Right lobe of liver (tissue), 6 donors: ENCODE data around the gene DSE. TPM values are rescaled to one million over a fixed set of nuclear protein-coding genes. Genes with fewer than 3 reads are reported as not detected.

ENCODE experiments used
- ATAC-seq, 4 donors: fragments of 200-7000 bp; cut with Tn5 transposase; one replicate each; pipeline ENCODE4 v1.9.1; 2020; ENCODE audit warnings: mild to moderate bottlenecking in 4 of 4, moderate library complexity in 4 of 4
- DNase-seq, 3 donors: peaks; one replicate each; pipeline ENCODE4 v3.0.0-alpha.2; 2020
- H3K27ac ChIP-seq, 3 donors: fragments of 200-600 bp; one replicate each; pipeline ENCODE4 v1.8.0; 2022
- H3K27me3 ChIP-seq, 2 donors: fragments of 200-600 bp; one replicate each; pipeline ENCODE4 v1.8.0; 2022
- H3K36me3 ChIP-seq, 4 donors: fragments of 200-600 bp; sonication (generic) in 1 of 4; one replicate each; pipeline versions ENCODE4 v1.5.1 to v1.8.0; 2017 to 2022; ENCODE audit warnings: control low read depth in 1 of 4
- H3K4me1 ChIP-seq, 4 donors: fragments of 200-600 bp; sonication (generic) in 1 of 4; one replicate each; pipeline versions ENCODE4 v1.5.1 to v1.8.0; 2017 to 2022; ENCODE audit warnings: control low read depth in 1 of 4
- H3K4me3 ChIP-seq, 3 donors: fragments of 200-600 bp; one replicate each; pipeline ENCODE4 v1.8.0; 2022
- H3K9me3 ChIP-seq, 4 donors: fragments of 200-600 bp; sonication (generic) in 1 of 4; one replicate each; pipeline versions ENCODE4 v1.5.1 to v1.8.0; 2017 to 2022; ENCODE audit warnings: control low read depth in 1 of 4
- CTCF ChIP-seq, 4 donors: fragments of 200-600 bp in 3 of 4; fragments of 450-650 bp in 1 of 4; IDR thresholded peaks; one replicate each; pipeline versions ENCODE4 v1.5.1 to v1.8.0; 2016 to 2022; ENCODE audit warnings: antibody characterized with exemption in 4 of 4, mild to moderate bottlenecking in 2 of 4
- POLR2A ChIP-seq: fragments of 450-650 bp; IDR thresholded peaks from one replicate; pipeline ENCODE4 v1.6.1; 2017; ENCODE audit warnings: antibody characterized with exemption, mild to moderate bottlenecking
- WGBS: methylation state at CpG from one replicate; pipeline ENCODE4 v1.1.6; 2018; ENCODE audit warnings: low coverage, low lambda C conversion rate; ENCODE audit not compliant: insufficient coverage; ENCODE audit errors: missing lambda C conversion rate; 5-methylcytosine and 5-hydroxymethylcytosine counted together
- intact Hi-C, 2 donors: fragments of 100-400 bp; cut with DNase I; formaldehyde crosslinking; loops; one replicate each; pipeline versions ENCODE4 v1.11.2 to v1.14.1; 2022
- total RNA-seq, 6 experiments: library from RNA; depleted of rRNA in 2 of 6; stranded (reverse); fragments of >200 nt in 2 of 6; fragmentation: NEBNext Ultra II Directional in 3 of 6; extraction: Animal tissue kit (Norgen Biotek cat#: 25700) in 3 of 6; gene quantifications; one replicate each; pipeline versions ENCODE4 v1.1.0 to v1.2.4, GENCODE V29; 2016 to 2023
- donor health status: DM: no; HTN: yes; CAD: no.
- donor health status: DM: no; HTN: no; CAD: no.
- donor health status: DM: no; HTN: no; CAD: no.
- donor health status: DM: no; HTN: yes; CAD: no.
- donor health status: DM: no; HTN: yes; CAD: no.

DSE gene
- total RNA-seq, 6 experiments from 2014 or later = 8.2 to 17.4 (median 12.2) TPM

- no peaks in the 10 kb centered on the region for H3K9me3 ChIP-seq
- TF ChIP-seq CTCF (IDR thresholded peaks at IDR 0.05) = no peak
- peaks cover 0 to 6% (median 0%) of the 10 kb centered on the region in 4 donors for H3K4me1 ChIP-seq
- WGBS = 16% methylated on average over 20 of the region's 29 CpGs
- no peaks in the 10 kb centered on the region for H3K27me3 ChIP-seq
- intact Hi-C loops = no loop called here
- H3K4me3 ChIP-seq = peak overlapping the region; percentile 70 to 77 (median 73)
- H3K36me3 ChIP-seq = no peaks in the 10 kb centered on the region
- H3K27ac ChIP-seq = peak overlapping the region; percentile 68 to 90 (median 74)
- no peak for DNase-seq
- peak; percentile 20 to 33 (median 29) for ATAC-seq
Observed at GRCh38 chr6:116369964-116370759, 585 bp upstream of the DSE start.

GRCh38 chr6:116371120-116371917, 572 bp downstream of the DSE start:
- no peaks in the 10 kb centered on the region for H3K36me3 ChIP-seq
- H3K9me3 ChIP-seq = no peaks in the 10 kb centered on the region
- ATAC-seq = peak; percentile 65 to 78 (median 70)
- whole genome bisulfite sequencing = 1% methylated on average over 6 of the region's 75 CpGs
- intact Hi-C loops = no loop called here
- TF ChIP-seq CTCF (IDR thresholded peaks at IDR 0.05) (no peak), POLR2A (no peak)
- no peaks in the 10 kb centered on the region for H3K27me3 ChIP-seq
- peaks cover 0 to 6% (median 0%) of the 10 kb centered on the region in 4 donors for H3K4me1 ChIP-seq
- peak; percentile 55 to 71 (median 67) for DNase-seq
- peak overlapping the region; percentile 70 to 77 (median 73) for H3K4me3 ChIP-seq
- H3K27ac ChIP-seq = peak overlapping the region; percentile 68 to 90 (median 74)

- WGBS = 44% methylated on average over 8 of the region's 8 CpGs
- DNase-seq (no peak), ATAC-seq (no peak)
- H3K4me3 ChIP-seq = peak overlapping the region; percentile 70 to 77 (median 73)
- intact Hi-C loops = no loop called here
- H3K36me3 ChIP-seq = no peaks in the 10 kb centered on the region
- H3K27me3 ChIP-seq = no peaks in the 10 kb centered on the region
- H3K9me3 ChIP-seq = no peaks in the 10 kb centered on the region
- H3K4me1 ChIP-seq = peaks cover 0 to 6% (median 0%) of the 10 kb centered on the region in 4 donors
- H3K27ac ChIP-seq = peak overlapping the region; percentile 68 to 90 (median 74)
- no peak for TF ChIP-seq POLR2A
- TF ChIP-seq CTCF (IDR thresholded peaks at IDR 0.05) = no peak
Observed at GRCh38 chr6:116371918-116372209, 1.1 kb downstream of the DSE start.

- WGBS = 93% methylated on average over 6 of the region's 6 CpGs
- DNase-seq (no peak), ATAC-seq (no peak)
- Histone ChIP-seq H3K36me3 (no peaks in the 10 kb centered on the region), H3K27ac (no peak overlapping the region), H3K4me1 (peaks cover 0 to 6% (median 0%) of the 10 kb centered on the region in 4 donors), H3K9me3 (no peaks in the 10 kb centered on the region), H3K4me3 (no peak overlapping the region), H3K27me3 (no peaks in the 10 kb centered on the region)
- no peak for TF ChIP-seq POLR2A
- no peak for TF ChIP-seq CTCF (IDR thresholded peaks at IDR 0.05)
- intact Hi-C loops = no loop called here
Observed at GRCh38 chr6:116373300-116373699, 2.6 kb downstream of the DSE start.
